IPS DF 4.7 (cell line): ENCODE measurements around the gene DSG2.

ENCODE experiments used
- DNase-seq: peaks from one replicate; pipeline ENCODE4 v3.0.0-alpha.2; 2013; ENCODE audit warnings: low spot score; ENCODE audit errors: extremely low read depth

The DSG2 gene

GRCh38 chr18:31590570-31590969 lies 92.6 kb downstream of the DSG2 start:
- no peak for DNase-seq

- no peak for DNase-seq
Observed at GRCh38 chr18:31591113-31591512, 93.1 kb downstream of the DSG2 start.

GRCh38 chr18:31591628-31592027 lies 93.7 kb downstream of the DSG2 start, which contains the start of gene TTR:
TTR (plus strand) TSS chr18:31591877; CDS start chr18:31591903, 26 bp downstream.
- DNase-seq, result no peak

GRCh38 chr18:31592506-31593157 lies 94.7 kb downstream of the DSG2 start:
- no peak for DNase-seq

- no peak for DNase-seq
Observed at GRCh38 chr18:31595121-31595771, 97.3 kb downstream of the DSG2 start.

GRCh38 chr18:31596081-31596872 lies 98.3 kb downstream of the DSG2 start:
- no peak for DNase-seq

- no peak for DNase-seq
Observed at GRCh38 chr18:31598021-31598805, 100.2 kb downstream of the DSG2 start.
